ENCODE data around the gene CDK5. TPM values are rescaled to one million over a fixed set of nuclear protein-coding genes. Genes with fewer than 3 reads are reported as not detected.

The CDK5 gene
- total and polyA plus RNA-seq, 2 of the 13 experiments (the other 11 are each of a cell fraction or from before 2014, with no cell fraction given): 16.4 to 21.3 TPM

- no peak overlapping the region for H3K27ac ChIP-seq (ENCODE audit: extremely low read length, insufficient read depth, low read length)
- no peaks in the 10 kb centered on the region for H4K20me1 ChIP-seq (ENCODE audit: insufficient read depth, low read length)
- H3K79me2 ChIP-seq (ENCODE audit: insufficient read depth, low read length): peaks cover 33% of the 10 kb centered on the region
- no peaks in the 10 kb centered on the region for H3K9me3 ChIP-seq (ENCODE audit: low read length)
- H3K27me3 ChIP-seq (ENCODE audit: control insufficient read depth in 1 of 2, insufficient read depth in 2 of 2, low read length in 2 of 2): no peaks in the 10 kb centered on the region; a peak in 1 of 5 replicates
- 89% methylated on average over 18 of the region's 22 CpGs for WGBS (ENCODE audit: low lambda C conversion rate)
- H3K4me1 ChIP-seq (ENCODE audit: insufficient read depth, low read length): peaks cover 23% of the 10 kb centered on the region
- ATAC-seq (no peak), DNase-seq (ENCODE audit: low spot score) (no peak), FAIRE-seq (no peak)
- H2AFZ ChIP-seq (ENCODE audit: low read length): no peak overlapping the region
- CTCF ChIA-PET (ENCODE audit: low intra/inter-chr PET ratio, low total read pairs): no interaction called here
- no peak overlapping the region for H3K4me3 ChIP-seq (replicated peaks in 1 of 3; ENCODE audit: insufficient read depth in 1 of 3, low read depth in 2 of 3, low read length in 3 of 3)
- peaks cover 10 to 28% of the 10 kb centered on the region in 2 experiments for H3K36me3 ChIP-seq (replicated peaks in 1 of 2; ENCODE audit: control insufficient read depth in 1 of 2, insufficient read depth in 2 of 2, low read length in 2 of 2)
- no peak overlapping the region for H3K9ac ChIP-seq (ENCODE audit: insufficient read depth, low read depth, low read length)
- POLR2A ChIA-PET: interaction anchor here (1.0 to 5.4 kb wide), 3 partner anchors 9 to 50 kb away, joined by 4 to 60 read pairs (median 4); partner anchors contain the start of gene ABCB8
- no TSS peak for BruUV-seq (replicated peaks)
- in situ Hi-C loops (cut with HindIII; ENCODE audit: extremely low pct_ligation_motif_present, low pct_unique_long_range_greater_than_20kb) (no loop called here), intact Hi-C loops (cut with micrococcal nuclease; ENCODE audit: unreplicated experiment) (no loop called here)
- no peak overlapping the region for H3K4me2 ChIP-seq (ENCODE audit: low read depth, low read length)
- TF ChIP-seq ZFP62 (CRISPR knock-in tag; IDR thresholded peaks at IDR 0.05): no peak
- TF ChIP-seq PAXIP1 (CRISPR knock-in tag; conservative IDR thresholded peaks at IDR 0.05): no peak
- no peak for TF ChIP-seq YY1 (IDR thresholded peaks at IDR 0.05; ENCODE audit: insufficient read depth, insufficient replicate concordance, low read depth, low read length)
- TF ChIP-seq TARDBP (CRISPR knock-in tag; IDR thresholded peaks at IDR 0.05): no peak
- no peak for TF ChIP-seq MNT (IDR thresholded peaks at IDR 0.05)
- no peak for TF ChIP-seq MAX (IDR thresholded peaks at IDR 0.05)
- TF ChIP-seq ZNF34 (CRISPR knock-in tag; IDR thresholded peaks at IDR 0.05; ENCODE audit: borderline replicate concordance): no peak
- TF ChIP-seq DMAP1 (CRISPR knock-in tag; IDR thresholded peaks at IDR 0.05): no peak
- TF ChIP-seq CREM (IDR thresholded peaks at IDR 0.05): no peak
- TF ChIP-seq CREM (CRISPR knock-in tag; IDR thresholded peaks at IDR 0.05): no peak
- TF ChIP-seq AHDC1 (CRISPR knock-in tag; IDR thresholded peaks at IDR 0.05; ENCODE audit: borderline replicate concordance): no peak
- TF ChIP-seq RBFOX2 (IDR thresholded peaks at IDR 0.05; ENCODE audit: low read depth, low read length): peak; percentile 53; the same call in 1 of the 2 replicates
- no peak for TF ChIP-seq ZNF598 (CRISPR knock-in tag; IDR thresholded peaks at IDR 0.05; ENCODE audit: borderline replicate concordance)
Observed at GRCh38 chr7:151078233-151079040, 20.7 kb upstream of the CDK5 start.

All from HepG2 (cell line).